Measurements from ENCODE around the gene PAPOLA.
A peak's percentile ranks its signal among the peaks of the same experiment; 100 is the strongest.
"Not testable (repeated sequence)": the region's sequence is repeated elsewhere in the genome, so short reads cannot be mapped to it uniquely, and the experiment has no call there.

PAPOLA gene

GRCh38 chr14:96503306-96503679 lies 1.1 kb downstream of the PAPOLA start:
- FAIRE-seq = no peak

- FAIRE-seq = not testable (repeated sequence)
Observed at GRCh38 chr14:96504353-96504752, 2.2 kb downstream of the PAPOLA start.

DNA sequence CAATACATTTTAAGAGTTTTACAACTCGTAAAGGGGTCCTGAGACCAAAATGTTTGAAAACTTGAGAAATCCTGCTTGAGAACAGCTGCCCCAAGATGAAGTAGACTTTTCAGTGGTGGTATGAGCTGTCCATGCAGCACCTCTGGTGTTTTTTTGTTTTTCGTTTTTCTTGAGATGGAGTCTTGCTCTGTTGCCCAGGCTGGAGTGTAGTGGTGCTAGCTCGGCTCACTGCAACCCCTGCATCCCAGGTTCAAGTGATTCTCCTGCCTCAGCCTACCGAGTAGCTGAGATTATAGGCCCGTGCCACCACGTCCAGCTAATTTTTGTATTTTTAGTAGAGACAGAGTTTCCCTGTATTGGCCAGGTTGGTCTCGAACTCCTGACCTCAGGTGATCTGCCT lies 5.5 kb downstream of the PAPOLA start:
- FAIRE-seq = no peak

DNA sequence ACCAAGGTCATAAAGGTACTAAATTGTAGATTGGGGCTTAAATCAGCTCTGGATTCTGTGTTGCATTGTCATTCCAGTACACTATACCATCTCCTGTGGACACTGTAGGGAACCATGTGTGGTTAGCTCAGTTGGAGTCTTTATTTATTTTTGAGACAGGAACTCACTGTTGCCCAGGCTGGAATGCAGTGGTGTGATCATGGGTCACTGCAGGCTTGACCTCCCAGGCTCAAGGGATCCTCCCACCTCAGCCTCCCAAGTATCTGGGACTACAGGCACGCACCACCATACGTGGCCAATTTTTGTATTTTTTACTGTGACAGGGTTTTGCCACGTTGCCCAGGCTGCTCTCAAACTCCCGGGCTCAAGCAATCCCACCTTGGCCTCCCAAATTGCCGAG lies 6.7 kb downstream of the PAPOLA start:
- FAIRE-seq = no peak

DNA sequence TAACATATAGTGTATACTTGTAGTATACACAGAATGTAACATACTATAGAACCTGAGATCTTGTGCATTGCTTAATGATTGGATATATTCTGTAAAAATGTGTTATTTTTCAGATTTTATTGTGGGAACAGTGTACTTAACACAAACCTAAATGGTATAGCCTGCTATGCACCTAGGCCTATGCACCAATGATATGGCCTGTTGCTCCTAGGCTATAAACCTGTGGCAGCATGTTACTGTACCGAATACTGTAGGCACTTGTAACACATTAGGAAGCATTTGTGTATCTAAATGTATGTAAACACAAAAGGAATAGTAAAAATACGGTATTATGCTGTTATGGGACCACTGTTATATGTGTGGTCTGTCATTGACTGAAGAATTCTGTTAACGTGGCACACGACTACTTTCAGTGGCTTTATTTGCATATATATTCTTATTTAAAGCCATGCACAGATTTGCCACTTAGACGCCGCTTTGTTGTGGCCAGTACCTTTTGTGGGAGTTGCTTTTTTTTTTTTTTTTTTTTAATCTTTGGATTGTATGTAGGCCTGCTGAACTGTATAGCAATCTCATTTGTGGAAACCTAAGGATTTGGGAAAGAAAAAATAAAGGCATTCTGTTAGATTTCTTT lies 7.4 kb downstream of the PAPOLA start:
- FAIRE-seq = no peak

- no peak for FAIRE-seq
Observed at GRCh38 chr14:96511146-96511545, 9.0 kb downstream of the PAPOLA start.

DNA sequence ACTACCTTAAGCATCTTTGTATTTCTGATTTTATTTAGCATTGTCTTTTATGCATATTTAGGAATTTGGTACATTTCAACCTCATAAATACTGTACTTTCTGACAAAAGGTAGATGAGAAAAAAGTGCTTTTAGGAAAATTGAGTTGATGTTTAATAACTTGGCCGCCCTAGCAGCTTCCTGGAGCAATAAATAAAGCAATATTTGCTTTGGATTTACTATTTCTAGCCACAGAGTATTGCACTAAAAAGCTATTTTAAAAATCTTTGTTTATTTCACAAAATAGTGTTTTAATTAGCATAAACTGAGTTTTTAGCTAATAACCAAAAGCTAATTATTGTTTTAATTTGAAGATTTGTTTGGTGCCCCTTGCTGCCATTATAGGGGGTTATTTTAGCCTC lies 9.5 kb downstream of the PAPOLA start:
- no peak for FAIRE-seq

DNA sequence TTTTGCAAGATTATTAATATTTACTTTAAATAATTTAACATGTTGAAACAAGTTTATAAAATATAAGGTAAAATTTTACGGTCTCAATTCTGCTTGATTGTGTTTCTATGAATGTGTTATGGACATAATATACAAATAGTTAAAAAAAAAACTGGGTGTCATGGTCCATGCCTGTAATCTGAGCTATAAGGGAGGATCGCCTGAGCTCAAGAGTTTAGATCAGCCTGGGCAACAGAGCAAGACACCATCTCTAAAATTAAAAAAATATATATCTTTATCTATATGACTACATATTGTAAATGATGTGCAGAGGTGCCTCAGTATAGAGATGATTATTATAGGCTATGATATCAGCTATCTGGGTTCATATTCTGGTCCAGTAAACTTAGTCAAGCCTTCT lies 9.9 kb downstream of the PAPOLA start:
- FAIRE-seq = no peak

DNA sequence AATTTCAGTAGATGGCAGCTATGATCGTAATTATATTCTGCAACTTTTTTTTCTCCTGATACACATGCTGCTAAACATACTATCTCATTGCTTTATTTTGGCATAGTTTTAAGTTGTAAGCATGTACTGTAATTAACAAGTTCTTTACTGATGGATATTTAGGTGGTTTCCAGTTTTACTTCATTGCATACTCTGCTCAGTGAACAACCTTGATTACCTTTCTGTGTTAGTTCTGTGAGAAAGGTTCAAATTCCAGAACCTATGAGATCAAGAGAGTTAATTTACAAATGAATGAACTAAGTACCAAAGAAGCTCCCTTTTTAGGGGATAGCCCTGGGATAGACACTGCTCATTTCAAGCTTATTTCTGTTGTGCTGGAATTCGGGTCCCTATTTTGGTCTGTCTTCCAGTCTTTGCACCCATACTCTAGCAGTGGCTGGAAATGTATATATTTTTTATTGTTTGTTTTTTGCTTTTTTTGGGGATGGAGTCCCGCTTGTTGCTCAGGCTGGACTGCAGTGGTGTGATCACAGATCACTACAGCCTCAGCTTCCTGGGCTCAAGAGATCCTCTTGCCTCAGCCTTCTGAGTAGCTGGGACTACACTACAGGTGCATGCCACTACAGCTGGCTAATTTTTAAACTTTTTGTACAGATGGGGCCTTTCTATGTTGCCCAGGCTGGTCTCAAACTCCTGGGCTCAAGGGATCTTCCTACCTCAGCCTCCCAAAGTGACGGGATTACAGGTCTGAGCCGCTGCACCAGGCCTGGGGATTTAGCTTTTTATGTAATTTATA lies 10.6 kb downstream of the PAPOLA start:
- no peak for FAIRE-seq

DNA sequence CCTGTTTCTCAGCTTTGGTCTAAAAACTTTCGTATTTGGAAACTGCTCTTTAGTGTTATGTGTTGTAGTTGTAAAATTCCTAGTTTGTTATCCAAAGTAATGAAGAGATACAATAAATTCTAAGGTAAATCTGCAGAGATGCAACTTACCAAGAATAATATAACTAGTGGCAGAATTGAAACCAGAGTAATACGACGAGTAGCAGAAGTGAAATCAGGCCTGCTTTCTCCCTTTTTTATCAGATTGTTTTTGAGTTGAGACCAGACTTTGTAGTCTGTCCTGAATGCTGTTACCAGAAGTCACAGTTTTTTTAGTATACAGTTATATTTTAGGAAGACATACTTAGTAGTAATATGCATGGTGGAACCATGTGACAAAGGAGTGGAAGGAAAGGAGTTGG lies 12.5 kb downstream of the PAPOLA start:
- FAIRE-seq = no peak

DNA sequence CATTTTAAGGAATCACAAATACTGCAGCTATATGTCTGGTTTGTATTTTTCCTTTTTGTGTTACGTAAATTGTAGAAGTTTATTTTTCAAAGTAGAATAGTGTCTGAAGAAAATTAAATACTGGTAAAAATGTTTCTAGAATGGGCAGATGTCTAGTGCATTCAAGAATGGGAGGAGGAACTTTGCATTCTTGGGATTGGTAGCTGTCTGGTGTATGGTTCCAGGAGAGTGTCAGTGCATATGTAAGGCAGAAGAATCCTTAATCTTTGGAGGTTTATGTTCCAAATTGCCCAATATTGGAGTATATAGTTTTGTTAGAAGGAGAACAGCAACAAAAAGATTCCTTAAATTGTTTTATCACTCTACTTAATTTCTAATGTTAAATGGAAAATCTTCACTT lies 13.5 kb downstream of the PAPOLA start:
- FAIRE-seq = no peak

DNA sequence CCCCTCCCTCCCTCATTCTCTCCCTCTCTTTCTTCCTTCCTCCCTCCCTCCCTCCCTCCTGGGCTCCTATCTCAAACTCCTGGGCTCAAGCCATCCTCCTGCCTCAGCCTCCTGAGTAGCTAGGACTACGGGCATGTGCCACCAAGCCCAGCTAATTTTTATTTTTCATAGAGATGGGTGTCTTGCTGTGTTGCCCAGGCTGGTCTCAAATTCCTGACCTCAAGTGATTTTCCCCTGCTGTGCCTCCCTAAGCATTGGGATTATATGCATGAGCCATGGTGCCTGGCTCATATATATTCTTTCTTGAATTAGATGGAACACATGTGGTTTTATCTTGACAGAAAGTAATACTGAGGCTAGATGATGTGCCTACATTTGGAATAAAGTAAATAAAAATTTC lies 14.2 kb downstream of the PAPOLA start:
- FAIRE-seq = no peak

DNA sequence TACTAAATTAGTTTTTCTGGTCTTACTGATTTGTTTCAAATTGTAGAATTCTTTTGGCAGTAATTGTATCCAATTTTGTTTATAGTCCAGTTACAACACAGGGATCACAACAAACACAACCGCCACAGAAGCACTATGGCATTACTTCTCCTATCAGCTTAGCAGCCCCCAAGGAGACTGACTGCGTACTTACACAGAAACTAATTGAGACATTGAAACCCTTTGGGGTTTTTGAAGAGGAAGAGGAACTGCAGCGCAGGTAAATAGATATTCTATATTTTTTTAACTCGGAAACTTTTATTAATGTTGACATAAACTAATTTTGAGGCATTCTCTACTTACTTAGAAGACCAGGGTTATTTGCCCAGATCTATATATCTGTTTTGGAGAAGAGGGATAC lies 17.8 kb downstream of the PAPOLA start:
- FAIRE-seq = no peak

GRCh38 chr14:96525452-96525851 lies 23.3 kb downstream of the PAPOLA start:
- FAIRE-seq = no peak

- no peak for FAIRE-seq
Observed at GRCh38 chr14:96532632-96533031, 30.4 kb downstream of the PAPOLA start.

- no peak for FAIRE-seq
Observed at GRCh38 chr14:96536807-96537206, 34.6 kb downstream of the PAPOLA start.

DNA sequence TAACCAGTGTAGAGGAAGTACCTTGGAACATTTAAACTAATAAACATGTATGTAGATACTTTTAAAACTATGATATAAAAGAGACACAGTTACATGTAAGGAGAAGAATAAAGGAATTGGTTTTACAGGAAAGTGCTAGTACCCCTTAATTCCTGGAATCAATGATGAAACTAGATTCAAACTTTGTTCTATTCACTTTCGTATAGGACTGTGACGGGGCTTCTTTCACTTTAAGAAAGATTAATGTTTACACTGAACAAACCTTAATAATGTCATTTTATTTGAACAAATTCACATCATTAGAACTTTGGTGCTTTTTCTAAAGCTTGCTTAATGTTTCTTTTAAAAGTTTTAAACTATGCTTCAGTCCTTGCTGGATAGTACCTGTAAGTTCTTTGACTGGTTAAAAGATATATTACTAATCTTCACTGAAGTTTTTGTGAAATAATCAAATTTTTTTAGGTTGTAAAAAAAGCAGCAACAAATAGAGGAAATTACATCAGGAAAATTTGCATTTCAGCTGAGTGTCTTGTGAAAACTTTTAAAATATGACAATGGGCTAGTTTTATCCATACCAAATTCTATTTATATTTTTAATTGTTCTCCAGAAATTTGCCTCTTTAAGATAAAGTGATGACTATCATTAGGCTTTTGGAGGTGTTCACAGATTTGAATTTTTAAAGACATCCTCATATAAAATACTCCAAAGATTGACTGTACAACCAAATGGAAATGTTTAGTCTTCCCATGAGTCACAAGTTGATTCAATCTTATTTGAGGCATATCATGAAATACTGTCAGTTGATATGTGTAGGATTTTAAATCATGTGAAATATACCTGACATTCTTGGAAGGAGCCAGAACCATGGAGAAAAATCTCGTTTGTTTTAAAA lies 36.2 kb downstream of the PAPOLA start:
- FAIRE-seq = no peak

DNA sequence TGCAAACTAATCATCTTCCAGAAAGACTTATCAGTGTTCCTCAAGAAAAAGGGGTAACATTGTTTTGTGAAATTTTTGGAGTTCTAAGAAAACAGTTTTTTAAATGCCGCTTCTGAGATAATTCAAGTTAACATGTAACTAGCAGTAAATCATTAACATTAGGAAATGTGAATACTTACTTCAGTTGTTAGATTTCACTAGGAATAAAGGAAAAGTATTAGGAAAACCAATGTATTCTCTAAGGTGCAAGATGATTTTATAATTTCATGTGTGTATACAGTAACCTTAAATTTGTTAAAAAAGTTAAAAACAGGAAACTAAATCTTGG lies 36.8 kb downstream of the PAPOLA start:
- FAIRE-seq = peak; percentile 52

GRCh38 chr14:96554315-96554910 lies 52.2 kb downstream of the PAPOLA start:
- FAIRE-seq = no peak

DNA sequence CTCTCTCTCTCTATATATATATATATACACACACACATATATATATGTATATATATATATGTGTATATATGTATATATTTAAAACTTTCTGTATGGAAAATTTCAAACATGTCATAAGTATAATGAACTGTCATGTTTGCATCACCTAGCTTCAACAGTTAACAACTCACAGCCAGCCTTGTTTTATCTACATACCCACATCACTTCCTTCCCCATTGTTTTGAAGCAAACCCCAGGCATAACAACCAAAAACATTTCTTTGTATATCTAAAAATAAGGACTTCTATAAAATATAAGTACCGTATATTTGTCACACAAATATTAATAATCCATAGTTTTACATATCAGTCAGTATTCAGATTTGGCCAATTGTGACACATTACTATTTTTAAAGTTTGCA lies 57.4 kb downstream of the PAPOLA start:
- peak; percentile 6 for FAIRE-seq

DNA sequence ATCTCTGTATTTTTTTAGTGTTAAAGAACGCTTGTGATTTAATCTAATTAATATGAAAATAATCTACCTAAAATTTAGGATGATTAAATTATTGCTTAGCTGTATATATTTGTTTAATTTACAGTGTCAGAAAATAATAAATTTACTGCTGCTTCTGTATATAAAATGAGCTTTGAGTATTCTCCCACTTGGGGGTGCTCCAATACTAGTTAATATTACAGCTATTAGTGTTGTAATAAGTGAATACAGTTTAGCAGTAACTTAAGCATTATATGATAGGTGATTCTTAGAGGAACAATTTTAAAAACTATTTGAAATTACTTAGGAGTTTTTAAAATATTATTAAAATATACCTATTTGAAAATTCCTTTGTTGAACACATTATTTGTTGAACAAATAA lies 62.2 kb downstream of the PAPOLA start:
- FAIRE-seq = peak; percentile 69

DNA sequence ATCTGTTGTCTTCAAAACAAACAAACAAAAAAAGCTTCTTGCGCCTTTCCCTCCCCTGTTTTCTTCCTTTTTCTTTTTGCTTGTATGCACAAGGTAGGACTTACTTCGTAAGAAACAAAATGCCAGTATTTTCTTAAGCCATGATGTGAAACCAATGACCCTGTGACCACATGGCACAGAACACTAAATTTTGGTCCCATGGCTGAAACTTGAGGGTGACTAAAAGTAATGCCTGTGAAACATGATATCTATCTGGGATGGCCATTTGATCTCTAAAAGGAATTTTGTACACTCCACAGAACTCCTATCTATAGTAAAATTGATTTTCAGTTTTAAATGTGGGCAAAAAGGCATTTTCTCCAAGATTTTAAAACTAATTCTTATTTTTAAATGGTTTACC lies 63.6 kb downstream of the PAPOLA start:
- no peak for FAIRE-seq

DNA sequence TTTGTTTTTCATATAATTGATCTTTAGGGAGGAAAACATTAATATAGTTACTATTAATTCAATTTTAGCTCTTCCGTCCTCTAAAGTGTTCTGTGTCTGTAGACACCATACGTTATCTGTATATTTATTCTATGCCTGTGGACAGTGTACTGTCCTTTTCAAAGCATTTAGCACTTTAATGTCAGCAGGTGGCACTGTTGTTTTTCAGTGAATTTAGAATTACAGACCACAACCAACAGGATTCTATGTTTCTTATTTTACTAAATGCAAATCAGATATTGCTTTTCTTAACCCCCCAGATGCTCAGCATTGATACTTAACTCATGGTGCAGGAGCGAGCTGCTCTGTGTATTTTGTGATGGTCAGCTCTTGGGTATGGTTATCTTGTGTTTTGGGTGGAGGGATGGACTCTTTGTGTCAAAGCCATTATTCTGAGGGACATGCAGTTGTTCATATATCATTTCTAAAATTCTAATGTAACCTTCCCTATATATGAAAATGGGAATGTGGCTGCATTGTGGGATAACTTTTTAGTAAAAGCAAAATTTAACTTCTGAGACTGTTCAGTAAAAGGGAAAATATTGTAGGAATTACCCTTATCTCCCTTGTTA lies 65.2 kb downstream of the PAPOLA start:
- FAIRE-seq = peak; percentile 71

Data from G401.6 (cell line).